Effector memory CD8-positive, alpha-beta T cell (primary cell): ENCODE results near the gene ERMARD.

Experiments used
- ATAC-seq: fragments of 150-1000 bp; cut with Tn5 transposase; replicated peaks from 2 replicates; pipeline ENCODE4 v1.10.0; 2021; ENCODE audit warnings: mild to moderate bottlenecking, moderate library complexity
- DNase-seq, 3 experiments: peaks; one replicate each; pipeline ENCODE4 v3.0.0; 2021
- H3K27ac Mint-ChIP-seq, 2 donors: one replicate each; pipeline ENCODE4 v1.8.0; 2022; ENCODE audit warnings: mild to moderate bottlenecking in 2 of 2, mixed read lengths in 2 of 2, moderate library complexity in 2 of 2
- H3K27me3 Mint-ChIP-seq, 2 donors: one replicate each; pipeline ENCODE4 v1.8.0; 2022; ENCODE audit warnings: mixed read lengths in 2 of 2
- H3K36me3 Mint-ChIP-seq: one replicate; pipeline ENCODE4 v1.8.0; 2022; ENCODE audit warnings: mild to moderate bottlenecking, moderate library complexity, mixed read lengths; ENCODE audit not compliant: insufficient read depth
- H3K4me1 Mint-ChIP-seq, 2 donors: one replicate each; pipeline ENCODE4 v1.8.0; 2022; ENCODE audit warnings: low read depth in 2 of 2, mixed read lengths in 2 of 2
- H3K4me3 Mint-ChIP-seq, 2 donors: one replicate each; pipeline ENCODE4 v1.8.0; 2022; ENCODE audit warnings: mild to moderate bottlenecking in 2 of 2, mixed read lengths in 2 of 2, moderate library complexity in 2 of 2
- H3K9me3 Mint-ChIP-seq, 2 donors: one replicate each; pipeline ENCODE4 v1.8.0; 2022; ENCODE audit warnings: mixed read lengths in 2 of 2

The ERMARD gene

DNA sequence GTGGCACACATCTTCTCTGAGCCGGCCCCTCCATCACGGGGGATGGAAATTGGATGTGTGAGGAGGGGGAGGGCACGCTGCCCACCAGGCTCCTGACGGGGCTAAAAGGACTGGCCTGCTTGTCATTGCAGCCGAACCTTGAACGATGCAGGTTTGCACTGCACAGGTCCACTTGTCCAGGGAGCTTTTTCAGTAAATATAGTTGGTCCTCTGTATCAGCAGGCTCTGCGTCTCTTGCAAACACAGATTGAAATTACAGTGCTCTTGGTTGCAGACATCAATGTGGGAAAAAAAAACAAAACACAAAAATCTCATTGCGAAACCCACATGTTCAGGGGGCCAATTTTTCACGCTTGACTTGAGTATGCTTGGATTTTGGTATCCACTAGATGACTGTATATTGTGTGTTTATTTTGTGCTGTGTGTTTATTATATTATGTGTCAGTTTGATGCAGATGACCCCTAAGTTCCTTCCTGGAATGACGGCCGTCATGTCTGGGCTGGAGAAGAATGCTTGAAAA is 29.2 kb downstream of the ERMARD start:
- Mint-ChIP-seq H3K27ac (no peak overlapping the region), H3K4me1 (no peaks in the 10 kb centered on the region), H3K27me3 (no peaks in the 10 kb centered on the region), H3K9me3 (no peaks in the 10 kb centered on the region), H3K4me3 (no peak overlapping the region), H3K36me3 (peaks cover 2% of the 10 kb centered on the region)
- ATAC-seq (no peak), DNase-seq (no peak)

DNA sequence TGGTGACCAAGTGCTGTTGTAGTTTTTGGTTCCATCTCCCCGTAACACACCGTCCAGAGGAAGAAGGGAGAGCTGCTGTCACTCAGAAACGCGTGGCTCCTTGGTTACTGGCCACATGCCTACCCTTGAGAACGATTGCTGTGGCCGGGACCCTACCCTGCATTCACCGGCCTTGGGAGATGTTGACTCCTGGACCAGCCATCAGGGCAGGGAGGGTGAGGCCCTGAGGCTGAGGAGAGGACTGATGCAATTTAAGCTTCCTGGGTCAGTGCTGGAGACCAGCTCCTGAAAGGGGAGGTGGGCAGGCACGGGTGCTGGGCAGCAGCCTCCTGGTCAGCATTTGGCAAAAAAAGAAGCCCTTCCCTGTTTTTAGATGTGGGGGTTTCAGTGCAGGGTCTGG is 31.5 kb downstream of the ERMARD start:
- no peak overlapping the region for H3K27ac Mint-ChIP-seq
- no peaks in the 10 kb centered on the region for H3K27me3 Mint-ChIP-seq
- no peaks in the 10 kb centered on the region for H3K9me3 Mint-ChIP-seq
- ATAC-seq (no peak), DNase-seq (no peak)
- no peaks in the 10 kb centered on the region for H3K4me1 Mint-ChIP-seq
- H3K4me3 Mint-ChIP-seq: no peak overlapping the region
- no peaks in the 10 kb centered on the region for H3K36me3 Mint-ChIP-seq

DNA sequence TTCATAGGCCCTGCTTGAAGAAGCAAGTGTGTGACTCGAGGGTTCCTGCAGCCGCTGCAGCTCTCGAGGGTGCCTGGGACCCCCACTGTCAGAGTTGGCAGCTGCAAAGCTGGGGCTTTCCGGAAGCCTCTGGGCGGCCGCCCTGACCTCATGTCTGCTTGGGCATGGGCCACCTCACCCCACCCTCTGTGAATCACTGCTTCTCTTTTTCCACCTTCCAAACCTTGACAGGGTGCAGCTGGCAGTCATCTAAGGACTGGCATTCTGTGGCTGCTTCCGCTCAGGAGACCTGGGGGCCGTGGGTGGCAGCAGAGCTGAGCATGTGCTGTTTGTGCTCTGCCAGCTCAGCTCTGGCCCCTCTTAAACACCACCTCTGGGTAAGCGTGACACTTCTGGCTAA is 32.0 kb downstream of the ERMARD start:
- DNase-seq: no peak
- ATAC-seq: no peak
- Mint-ChIP-seq H3K27ac (no peak overlapping the region), H3K4me3 (no peak overlapping the region), H3K36me3 (no peaks in the 10 kb centered on the region), H3K4me1 (no peaks in the 10 kb centered on the region), H3K9me3 (no peaks in the 10 kb centered on the region), H3K27me3 (no peaks in the 10 kb centered on the region)

DNA sequence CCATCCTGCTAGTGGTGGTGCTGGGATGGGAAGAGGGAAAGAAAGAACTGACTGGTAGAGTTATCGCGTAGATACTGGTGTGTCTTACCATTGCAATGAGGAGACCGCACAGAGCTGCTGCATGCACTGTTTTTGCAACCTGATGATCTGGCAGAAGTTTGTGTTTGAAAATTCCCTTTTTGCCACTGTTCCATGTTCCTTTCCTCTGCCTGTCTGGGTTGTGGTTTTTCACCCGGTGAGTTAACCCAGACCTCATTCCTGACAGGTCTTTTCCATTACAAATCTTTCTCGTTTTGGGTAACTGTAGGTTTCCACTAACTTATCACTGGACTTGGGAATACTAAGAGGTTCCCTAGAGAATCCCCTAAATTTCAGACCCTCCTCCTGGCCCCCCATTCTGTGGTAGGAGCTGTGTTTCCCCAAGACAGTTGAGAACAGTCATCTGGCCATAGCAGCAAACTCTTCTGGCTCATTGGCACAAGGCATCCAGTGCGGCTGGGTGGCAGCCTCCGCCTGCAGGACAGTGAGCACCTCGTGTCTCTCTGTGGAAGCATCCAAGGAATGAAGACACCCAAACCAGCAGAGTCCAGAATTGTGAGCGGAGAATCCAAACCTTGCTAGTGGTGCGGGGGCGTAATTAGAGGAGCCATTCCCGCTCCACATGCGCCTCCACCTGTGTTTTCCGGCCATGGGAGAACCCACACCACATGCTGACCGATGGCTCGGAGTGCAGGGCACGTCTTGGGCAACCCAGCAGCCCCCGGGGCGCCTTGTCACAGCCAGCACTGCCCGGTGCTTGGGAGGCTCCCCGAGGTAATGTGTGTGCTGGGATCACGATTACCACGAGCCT is 32.8 kb downstream of the ERMARD start:
- no peaks in the 10 kb centered on the region for H3K9me3 Mint-ChIP-seq
- ATAC-seq (no peak), DNase-seq (no peak)
- peaks cover 0 to 6% of the 10 kb centered on the region in 2 donors for H3K27me3 Mint-ChIP-seq
- H3K4me3 Mint-ChIP-seq: no peak overlapping the region
- no peaks in the 10 kb centered on the region for H3K36me3 Mint-ChIP-seq
- no peaks in the 10 kb centered on the region for H3K4me1 Mint-ChIP-seq
- no peak overlapping the region for H3K27ac Mint-ChIP-seq

DNA sequence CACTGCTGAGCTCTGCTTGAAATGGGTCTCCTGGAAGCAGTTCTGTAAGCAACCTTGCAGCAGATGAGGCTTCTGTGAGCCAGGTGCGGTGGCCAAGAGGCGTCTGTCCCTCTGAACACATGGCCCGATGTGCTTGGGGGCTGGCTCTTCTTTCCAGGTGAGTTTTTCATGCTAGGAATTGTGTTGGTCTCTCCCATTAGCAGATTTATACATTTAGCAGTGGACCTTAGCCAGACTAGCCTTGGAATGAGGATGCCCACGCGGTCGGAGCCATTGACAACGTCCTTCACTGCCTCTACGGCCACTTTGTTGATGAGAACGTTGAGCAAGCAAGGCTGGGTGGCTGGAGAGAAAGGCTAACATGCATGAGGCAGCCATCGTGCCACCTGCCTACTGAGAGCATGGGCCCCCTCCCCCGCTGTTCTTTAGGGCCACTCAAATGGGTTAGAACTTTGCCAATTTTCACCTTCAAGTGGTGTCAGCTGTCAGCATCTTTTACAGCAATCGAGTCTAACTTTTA is 33.5 kb downstream of the ERMARD start:
- Mint-ChIP-seq H3K36me3 (no peaks in the 10 kb centered on the region), H3K27ac (no peak overlapping the region), H3K9me3 (no peaks in the 10 kb centered on the region), H3K4me1 (peaks cover 0 to 3% of the 10 kb centered on the region in 2 donors), H3K4me3 (no peak overlapping the region), H3K27me3 (peaks cover 0 to 11% of the 10 kb centered on the region in 2 donors)
- DNase-seq (no peak), ATAC-seq (no peak)

DNA sequence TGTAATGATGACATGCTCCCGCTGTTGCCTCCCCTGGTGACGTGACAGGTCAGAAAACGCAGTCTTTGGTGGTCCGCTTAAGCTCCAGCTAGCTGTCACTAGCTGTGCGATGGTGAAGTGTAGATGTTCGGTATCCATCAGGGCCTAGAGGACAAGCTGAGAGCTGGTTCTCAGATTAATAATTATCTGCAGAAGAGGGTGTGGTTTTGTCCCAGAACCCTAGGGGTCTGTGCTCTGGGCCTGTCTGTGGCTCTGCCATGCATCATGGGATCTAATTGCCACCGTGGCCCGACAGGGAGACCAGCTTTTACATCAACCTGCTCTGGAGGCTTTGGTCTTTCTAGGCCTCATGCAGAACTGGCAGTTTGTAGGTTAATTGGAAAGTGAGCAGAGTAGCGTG is 34.1 kb downstream of the ERMARD start:
- ATAC-seq: no peak

DNA sequence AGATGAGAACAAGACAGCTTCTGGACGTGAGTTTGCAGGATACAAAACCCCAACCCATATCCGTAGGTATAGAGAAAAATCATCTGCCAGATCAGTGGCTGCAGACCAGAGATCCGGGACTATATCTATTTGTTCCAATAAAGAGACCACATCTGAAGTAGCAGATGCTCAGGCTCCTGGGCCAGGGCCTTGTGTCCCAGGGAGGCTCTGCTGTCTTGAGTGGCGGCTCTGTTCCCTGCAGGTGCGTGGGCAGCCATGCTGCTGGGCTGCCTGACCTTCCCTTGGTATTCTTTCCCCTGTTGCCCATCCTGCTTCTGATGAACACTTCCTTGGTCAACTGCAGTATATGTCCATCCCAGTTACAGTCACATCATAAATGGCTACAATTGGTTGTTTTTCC is 34.9 kb downstream of the ERMARD start:
- ATAC-seq (no peak), DNase-seq (no peak)
- no peaks in the 10 kb centered on the region for H3K9me3 Mint-ChIP-seq
- H3K27me3 Mint-ChIP-seq: peaks cover 8 to 23% of the 10 kb centered on the region in 2 donors
- H3K4me3 Mint-ChIP-seq: no peak overlapping the region
- peaks cover 11 to 14% of the 10 kb centered on the region in 2 donors for H3K4me1 Mint-ChIP-seq
- peaks cover 6% of the 10 kb centered on the region for H3K36me3 Mint-ChIP-seq
- H3K27ac Mint-ChIP-seq: no peak overlapping the region

More for the DNA sequence above, 34.1 kb downstream of the ERMARD start:
- Mint-ChIP-seq H3K4me3 (no peak overlapping the region), H3K4me1 (peaks cover 5 to 10% of the 10 kb centered on the region in 2 donors), H3K9me3 (no peaks in the 10 kb centered on the region), H3K27me3 (peaks cover 0 to 18% of the 10 kb centered on the region in 2 donors), H3K36me3 (peaks cover 3% of the 10 kb centered on the region), H3K27ac (no peak overlapping the region)
- no peak for DNase-seq

DNA sequence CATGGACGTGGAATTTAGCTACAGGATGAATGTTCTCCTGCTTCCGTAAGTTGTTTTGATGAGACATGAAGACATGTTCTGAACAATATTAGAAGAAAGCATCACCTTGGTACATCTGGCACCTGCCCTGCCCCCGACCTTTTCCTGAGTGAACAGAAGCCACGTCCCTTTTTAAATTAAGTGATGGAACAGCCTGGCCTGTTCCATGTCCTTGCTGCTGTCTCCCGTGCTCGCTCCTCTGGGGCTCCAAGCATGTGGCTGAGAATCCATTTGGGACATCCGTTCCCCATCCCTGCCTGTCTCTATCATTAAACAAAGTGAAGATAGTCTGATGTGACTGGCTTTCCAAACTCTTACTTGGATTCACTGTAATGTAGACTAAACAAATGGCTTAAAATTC is 36.4 kb downstream of the ERMARD start:
- Mint-ChIP-seq H3K4me3 (no peak overlapping the region), H3K9me3 (no peaks in the 10 kb centered on the region), H3K4me1 (peaks cover 13 to 14% of the 10 kb centered on the region in 2 donors), H3K27me3 (peaks cover 22 to 37% of the 10 kb centered on the region in 2 donors), H3K27ac (peak overlapping the region in 1 of 2 donors; percentile 52), H3K36me3 (peaks cover 7% of the 10 kb centered on the region)
- no peak for DNase-seq
- no peak for ATAC-seq

DNA sequence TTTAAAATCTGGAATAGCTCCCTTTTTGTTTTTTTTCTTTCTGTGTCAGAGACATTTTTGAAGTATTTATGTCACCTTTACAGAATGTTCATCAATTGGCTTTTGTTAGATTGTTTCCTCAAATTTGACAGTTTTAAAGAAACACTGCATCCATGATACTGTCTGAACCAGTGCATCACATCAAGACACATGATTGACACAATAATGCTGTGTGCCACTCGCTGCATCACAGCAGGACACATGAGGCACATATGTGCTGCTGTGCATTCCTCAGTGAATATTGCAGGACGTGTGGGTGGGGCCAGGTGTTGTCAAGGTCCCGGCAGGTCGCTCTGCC is 37.4 kb downstream of the ERMARD start:
- ATAC-seq: no peak
- H3K27me3 Mint-ChIP-seq: peaks cover 31 to 47% of the 10 kb centered on the region in 2 donors
- H3K4me3 Mint-ChIP-seq: peak overlapping the region in 1 of 2 donors; percentile 84
- H3K9me3 Mint-ChIP-seq: no peaks in the 10 kb centered on the region
- peaks cover 7% of the 10 kb centered on the region for H3K36me3 Mint-ChIP-seq
- DNase-seq: no peak
- peaks cover 13 to 14% of the 10 kb centered on the region in 2 donors for H3K4me1 Mint-ChIP-seq
- no peak overlapping the region for H3K27ac Mint-ChIP-seq

DNA sequence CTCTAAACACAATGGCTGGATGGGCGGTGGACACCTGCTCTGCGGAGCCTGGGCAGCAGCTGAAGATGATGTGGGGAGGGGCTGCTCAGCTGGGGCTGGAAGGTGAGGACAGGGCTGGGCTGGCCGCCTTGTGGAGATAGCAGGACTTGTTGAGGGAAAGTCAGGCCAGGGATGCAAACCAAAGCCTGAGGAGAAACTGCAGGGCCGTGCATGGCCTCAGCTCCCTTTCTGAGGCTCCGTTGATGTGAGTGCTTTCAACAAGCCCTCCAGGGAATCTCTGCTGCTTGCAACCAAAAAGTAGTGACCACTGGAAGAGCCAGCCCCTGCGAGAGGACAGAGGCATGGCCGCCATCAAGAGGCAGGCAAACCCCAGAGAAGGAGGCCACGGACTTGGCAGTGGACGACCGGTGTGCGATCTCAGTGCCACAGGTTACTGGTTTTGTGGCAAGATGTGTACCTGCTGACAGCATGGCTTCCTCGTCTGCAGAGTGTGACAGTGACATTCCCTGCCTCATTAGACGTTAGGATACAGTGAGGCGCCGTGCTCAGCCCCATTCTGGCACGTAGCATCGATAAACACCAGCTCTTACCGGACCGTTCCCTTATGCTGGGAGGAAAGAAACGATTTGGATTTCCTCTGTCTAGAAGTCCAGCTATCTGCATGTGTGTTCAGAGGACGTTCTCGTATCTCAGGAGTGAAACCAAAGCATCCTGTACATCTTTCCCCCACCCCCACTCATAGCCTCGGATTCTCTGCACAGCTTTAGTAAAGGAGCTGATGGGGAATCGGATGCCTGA is 37.9 kb downstream of the ERMARD start:
- no peak overlapping the region for H3K27ac Mint-ChIP-seq
- DNase-seq: no peak
- peaks cover 7% of the 10 kb centered on the region for H3K36me3 Mint-ChIP-seq
- peak overlapping the region; percentile 82 to 84 for H3K4me3 Mint-ChIP-seq
- H3K9me3 Mint-ChIP-seq: no peaks in the 10 kb centered on the region
- H3K27me3 Mint-ChIP-seq: peaks cover 34 to 52% of the 10 kb centered on the region in 2 donors
- H3K4me1 Mint-ChIP-seq: peaks cover 13 to 14% of the 10 kb centered on the region in 2 donors
- no peak for ATAC-seq

DNA sequence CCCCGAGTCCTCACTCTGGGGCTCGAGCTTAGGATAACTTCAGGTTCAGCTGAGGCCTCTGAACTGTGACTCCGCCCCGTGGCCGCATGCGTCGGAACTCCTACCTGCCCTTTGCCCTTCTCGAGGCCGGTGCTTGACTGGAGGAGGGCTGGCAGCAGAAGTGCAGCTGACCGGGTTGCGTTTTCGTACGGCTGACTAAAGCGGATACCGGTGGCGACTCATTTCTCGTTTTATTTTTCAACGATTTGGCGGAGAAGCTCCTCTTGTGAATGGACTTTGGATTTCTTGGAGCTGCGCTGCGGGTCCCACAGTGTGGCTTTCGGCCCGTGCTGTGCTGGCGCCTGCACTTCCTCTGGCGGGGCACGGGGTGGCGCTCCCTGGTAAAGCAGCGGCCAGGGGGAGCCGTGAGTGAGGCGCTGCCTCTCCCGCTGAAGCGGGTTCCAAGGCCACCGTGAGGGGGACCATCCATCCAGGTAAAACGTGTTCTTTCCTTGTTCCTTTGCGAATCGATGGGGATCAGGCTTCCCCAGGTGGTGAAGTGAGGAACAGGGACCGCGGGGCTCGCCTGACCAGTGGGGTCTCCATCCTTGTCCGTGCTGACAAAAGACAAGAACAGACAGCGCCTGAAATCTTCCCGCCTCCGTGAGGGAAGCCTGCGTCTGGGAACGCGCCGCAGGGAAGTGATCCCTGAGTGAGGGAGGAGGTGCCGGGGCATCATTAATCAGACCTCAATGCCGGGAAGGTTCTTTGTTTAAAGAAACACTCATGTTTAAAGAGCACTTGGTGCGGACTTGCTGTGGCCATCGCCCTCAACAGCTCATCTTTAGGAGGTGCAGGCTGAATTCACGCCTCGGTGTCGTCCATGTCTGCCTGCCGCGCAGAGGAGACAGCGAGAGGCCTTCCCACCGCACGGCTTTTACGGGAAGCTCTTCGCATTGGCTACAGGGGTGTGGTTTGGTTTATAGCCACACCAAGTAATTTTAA is 38.8 kb downstream of the ERMARD start:
- H3K36me3 Mint-ChIP-seq: peaks cover 7% of the 10 kb centered on the region
- no peaks in the 10 kb centered on the region for H3K9me3 Mint-ChIP-seq
- H3K4me3 Mint-ChIP-seq: peak overlapping the region; percentile 82 to 84
- DNase-seq (peak; percentile 65 to 75 (median 70)), ATAC-seq (peak; percentile 97)
- H3K27ac Mint-ChIP-seq: peak overlapping the region in 1 of 2 donors; percentile 29
- H3K4me1 Mint-ChIP-seq: peaks cover 13 to 14% of the 10 kb centered on the region in 2 donors
- peaks cover 43 to 61% of the 10 kb centered on the region in 2 donors for H3K27me3 Mint-ChIP-seq

DNA sequence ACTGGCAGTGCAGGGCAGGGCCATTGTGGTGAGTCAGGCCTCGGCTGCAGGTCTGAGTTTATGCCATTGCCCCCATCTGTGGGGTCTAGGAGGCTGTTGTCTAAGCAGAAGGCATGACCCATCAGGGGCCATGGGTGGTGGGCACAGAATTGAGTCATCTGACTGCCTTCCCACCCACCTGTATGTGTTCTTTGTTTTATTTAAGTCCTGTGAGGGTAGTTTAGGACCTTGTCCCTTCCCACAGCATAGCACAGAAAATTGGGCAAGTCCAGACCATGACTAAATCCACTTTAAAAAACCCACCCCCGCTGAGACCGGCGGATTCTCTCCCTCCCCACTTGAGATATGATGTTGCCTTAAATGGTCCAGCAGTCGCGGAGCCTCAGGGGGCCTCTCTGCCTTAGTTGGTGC is 40.3 kb downstream of the ERMARD start:
- Mint-ChIP-seq H3K4me1 (peaks cover 13 to 14% of the 10 kb centered on the region in 2 donors), H3K27ac (no peak overlapping the region), H3K27me3 (peaks cover 47 to 67% of the 10 kb centered on the region in 2 donors), H3K4me3 (peak overlapping the region; percentile 82 to 84), H3K36me3 (peaks cover 7% of the 10 kb centered on the region), H3K9me3 (no peaks in the 10 kb centered on the region)
- DNase-seq (no peak), ATAC-seq (no peak)
